Mucosa of rectum (tissue), 2 donors: ENCODE measurements around the gene OR11G2.
"Not testable (repeated sequence)": the region's sequence is repeated elsewhere in the genome, so short reads cannot be mapped to it uniquely, and the experiment has no call there.

Experiments used
- H3K27ac ChIP-seq, 2 donors: one replicate each; pipeline ENCODE4 v1.7.0; 2013; ENCODE audit warnings: inconsistent platforms in 2 of 2, low read depth in 2 of 2, low read length in 2 of 2
- H3K27me3 ChIP-seq, 2 donors: one replicate each; pipeline ENCODE4 v1.7.0; 2013; ENCODE audit warnings: low read length in 2 of 2; ENCODE audit not compliant: control insufficient read depth in 2 of 2, insufficient read depth in 2 of 2
- H3K36me3 ChIP-seq, 2 donors: one replicate each; pipeline ENCODE4 v1.7.0; 2013; ENCODE audit warnings: low read length in 2 of 2; ENCODE audit not compliant: control insufficient read depth in 2 of 2, insufficient read depth in 2 of 2
- H3K4me1 ChIP-seq, 2 donors: one replicate each; pipeline ENCODE4 v1.7.0; 2013; ENCODE audit warnings: low read length in 2 of 2, mild to moderate bottlenecking in 1 of 2; ENCODE audit not compliant: control insufficient read depth in 2 of 2, insufficient read depth in 2 of 2
- H3K4me3 ChIP-seq, 2 donors: one replicate each; pipeline ENCODE4 v1.7.0; 2013; ENCODE audit warnings: low read length in 2 of 2
- H3K9ac ChIP-seq, 2 donors: one replicate each; pipeline ENCODE4 v1.7.0; 2013; ENCODE audit warnings: low read length in 2 of 2, low read depth in 1 of 2, mild to moderate bottlenecking in 1 of 2
- H3K9me3 ChIP-seq, 2 donors: one replicate each; pipeline ENCODE4 v1.7.0; 2013; ENCODE audit warnings: low read length in 2 of 2; ENCODE audit not compliant: control insufficient read depth in 2 of 2
- donor health status: healthy.
- donor health status: Normal muscosa, but diverticular disease.

OR11G2 gene

DNA sequence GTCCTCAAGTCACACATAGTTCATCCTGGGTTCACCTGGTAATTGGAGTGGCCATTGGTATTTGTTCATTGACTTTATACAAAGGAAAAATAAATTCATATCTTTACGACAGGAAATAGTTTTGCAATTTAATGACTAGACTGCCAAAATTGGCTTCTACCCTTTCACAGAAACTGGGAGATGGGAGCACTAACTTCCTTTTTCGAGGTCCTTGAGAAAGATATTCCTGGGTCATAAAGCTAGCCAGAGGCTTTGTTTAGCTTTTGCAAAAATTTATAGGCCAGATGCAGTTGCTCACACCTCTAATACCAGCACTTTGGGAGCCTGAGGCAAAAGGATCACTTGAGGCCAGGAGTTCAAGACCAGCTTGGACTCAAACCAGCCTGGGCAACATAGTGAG is 10.2 kb upstream of the OR11G2 start:
- H3K9me3 ChIP-seq: no peaks in the 10 kb centered on the region
- no peaks in the 10 kb centered on the region for H3K4me1 ChIP-seq
- no peak overlapping the region for H3K27ac ChIP-seq
- no peaks in the 10 kb centered on the region for H3K27me3 ChIP-seq
- no peak overlapping the region for H3K4me3 ChIP-seq
- H3K9ac ChIP-seq: no peak overlapping the region
- H3K36me3 ChIP-seq: no peaks in the 10 kb centered on the region

DNA sequence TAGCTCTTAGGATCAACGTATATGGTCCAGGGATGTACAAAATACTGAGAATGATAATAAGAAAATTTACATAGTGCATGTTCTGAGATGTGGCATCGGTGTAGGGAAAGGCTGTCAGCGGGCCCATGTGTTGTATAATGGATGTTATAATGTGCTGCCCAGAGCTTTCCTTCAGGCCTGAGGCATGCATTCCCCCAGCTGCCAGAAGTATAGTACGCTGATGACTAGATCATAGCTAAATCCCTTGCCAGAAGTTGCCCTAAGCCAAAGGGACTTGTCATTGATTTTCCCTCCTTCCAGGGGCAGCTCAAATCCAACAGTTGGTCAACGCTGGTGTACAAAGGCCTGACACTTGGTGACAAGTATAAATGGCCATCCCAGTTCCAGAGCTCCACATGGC is 6.5 kb upstream of the OR11G2 start:
- H3K4me3 ChIP-seq: no peak overlapping the region
- no peaks in the 10 kb centered on the region for H3K36me3 ChIP-seq
- H3K9me3 ChIP-seq: no peaks in the 10 kb centered on the region
- no peaks in the 10 kb centered on the region for H3K27me3 ChIP-seq
- H3K9ac ChIP-seq: no peak overlapping the region
- H3K27ac ChIP-seq: no peak overlapping the region
- H3K4me1 ChIP-seq: no peaks in the 10 kb centered on the region

DNA sequence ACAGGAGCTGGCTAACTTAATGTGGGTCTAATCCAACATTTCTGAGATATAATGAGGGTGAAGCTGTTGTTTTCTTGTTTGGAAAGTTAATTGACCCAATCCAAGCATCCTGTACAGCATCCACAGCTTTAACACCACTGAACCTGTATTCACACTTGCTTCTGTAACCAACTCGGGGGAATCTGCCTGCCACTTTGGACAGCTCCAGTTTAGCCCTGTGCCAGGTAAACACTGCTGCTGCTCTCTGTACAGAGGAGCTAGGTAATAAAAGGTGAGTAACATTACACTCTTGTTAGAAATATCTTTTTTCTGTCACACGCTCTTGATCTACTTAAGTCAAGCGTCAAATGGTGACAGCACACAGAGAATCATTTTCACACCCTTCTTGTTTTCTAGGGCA is 700 bp downstream of the OR11G2 start:
- H3K36me3 ChIP-seq: no peaks in the 10 kb centered on the region
- no peaks in the 10 kb centered on the region for H3K9me3 ChIP-seq
- no peak overlapping the region for H3K9ac ChIP-seq
- no peak overlapping the region for H3K4me3 ChIP-seq
- no peaks in the 10 kb centered on the region for H3K27me3 ChIP-seq
- H3K27ac ChIP-seq: no peak overlapping the region
- H3K4me1 ChIP-seq: no peaks in the 10 kb centered on the region

DNA sequence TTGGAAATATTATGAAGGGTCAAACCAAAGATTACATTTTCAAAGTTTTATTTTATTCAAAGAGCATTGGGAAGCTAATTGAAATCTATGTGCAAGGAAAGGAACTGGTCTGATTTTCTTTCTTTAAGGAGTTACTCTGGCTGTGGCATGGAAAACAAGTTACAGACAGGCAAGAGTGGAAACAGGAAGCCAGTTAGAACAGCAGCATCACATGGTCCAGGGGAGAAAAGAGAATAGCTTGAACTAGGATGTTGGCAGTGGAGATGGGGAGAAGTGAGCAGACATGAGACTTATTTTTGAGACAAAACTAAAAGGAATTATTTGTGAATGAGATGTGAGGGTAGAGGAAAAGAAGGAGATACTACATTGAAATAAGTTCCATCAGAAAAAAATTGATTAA is 3.4 kb downstream of the OR11G2 start:
- Histone ChIP-seq H3K4me1 (no peaks in the 10 kb centered on the region), H3K9me3 (no peaks in the 10 kb centered on the region)

DNA sequence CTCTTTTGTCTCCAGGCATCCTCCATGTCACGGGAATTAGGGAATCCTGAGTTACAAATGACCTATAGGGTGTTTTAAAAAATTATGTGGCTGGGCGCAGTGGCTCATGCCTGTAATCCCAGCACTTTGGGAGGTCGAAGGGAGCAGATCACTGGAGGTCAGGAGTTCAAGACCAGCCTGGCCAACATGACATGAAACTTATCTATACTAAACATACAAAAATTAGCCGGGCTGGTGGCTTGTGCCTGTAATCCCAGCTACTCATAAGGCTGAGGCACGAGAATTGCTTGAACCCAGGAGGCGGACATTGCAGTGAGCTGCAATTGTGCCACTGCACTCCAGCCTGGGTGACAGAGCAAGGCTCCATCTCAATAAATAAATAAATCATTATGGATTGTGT is 4.5 kb downstream of the OR11G2 start:
- H3K27ac ChIP-seq, H3K4me3 ChIP-seq: not testable (repeated sequence)

More for the DNA sequence above, 3.4 kb downstream of the OR11G2 start:
- no peak overlapping the region for H3K4me3 ChIP-seq
- H3K27me3 ChIP-seq: no peaks in the 10 kb centered on the region
- H3K36me3 ChIP-seq: no peaks in the 10 kb centered on the region
- H3K27ac ChIP-seq: no peak overlapping the region
- no peak overlapping the region for H3K9ac ChIP-seq

DNA sequence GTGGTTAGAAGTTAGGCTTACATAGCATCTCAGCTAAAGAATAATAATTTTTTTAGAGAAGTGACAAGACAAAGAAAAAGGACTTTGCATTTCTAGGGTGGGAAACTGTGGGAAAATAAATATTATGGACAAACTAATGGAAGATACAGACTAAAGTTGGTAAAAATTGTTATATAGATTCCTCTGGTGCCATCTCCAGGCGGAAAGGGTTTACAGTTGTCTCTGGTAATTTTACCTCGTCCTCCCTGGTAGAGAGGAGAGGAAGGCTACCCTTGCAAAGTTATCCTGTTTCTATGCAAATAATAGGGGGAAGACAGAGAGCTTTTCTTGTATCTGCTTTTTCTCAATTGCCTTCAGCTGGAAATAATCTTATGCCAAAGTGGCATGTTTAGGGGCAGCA is 5.2 kb downstream of the OR11G2 start:
- no peaks in the 10 kb centered on the region for H3K27me3 ChIP-seq
- no peaks in the 10 kb centered on the region for H3K4me1 ChIP-seq
- H3K4me3 ChIP-seq: no peak overlapping the region
- H3K9me3 ChIP-seq: no peaks in the 10 kb centered on the region
- H3K36me3 ChIP-seq: no peaks in the 10 kb centered on the region
- H3K27ac ChIP-seq: no peak overlapping the region
- H3K9ac ChIP-seq: no peak overlapping the region

More for the DNA sequence above, 4.5 kb downstream of the OR11G2 start:
- H3K9me3 ChIP-seq, H3K27me3 ChIP-seq, H3K36me3 ChIP-seq, H3K9ac ChIP-seq, H3K4me1 ChIP-seq: not testable (repeated sequence)

DNA sequence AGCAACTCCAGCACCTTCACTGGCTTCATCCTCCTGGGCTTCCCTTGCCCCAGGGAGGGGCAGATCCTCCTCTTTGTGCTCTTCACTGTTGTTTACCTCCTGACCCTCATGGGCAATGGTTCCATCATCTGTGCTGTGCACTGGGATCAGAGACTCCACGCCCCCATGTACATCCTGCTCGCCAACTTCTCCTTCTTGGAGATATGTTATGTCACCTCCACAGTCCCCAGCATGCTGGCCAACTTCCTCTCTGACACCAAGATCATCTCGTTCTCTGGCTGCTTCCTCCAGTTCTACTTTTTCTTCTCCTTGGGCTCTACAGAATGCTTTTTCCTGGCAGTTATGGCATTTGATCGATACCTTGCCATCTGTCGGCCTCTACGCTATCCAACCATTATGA is 6.8 kb downstream of the OR11G2 start:
- Histone ChIP-seq H3K4me1 (no peaks in the 10 kb centered on the region), H3K27me3 (no peaks in the 10 kb centered on the region), H3K9me3 (no peaks in the 10 kb centered on the region), H3K4me3 (no peak overlapping the region), H3K9ac (no peak overlapping the region), H3K27ac (no peak overlapping the region), H3K36me3 (no peaks in the 10 kb centered on the region)

DNA sequence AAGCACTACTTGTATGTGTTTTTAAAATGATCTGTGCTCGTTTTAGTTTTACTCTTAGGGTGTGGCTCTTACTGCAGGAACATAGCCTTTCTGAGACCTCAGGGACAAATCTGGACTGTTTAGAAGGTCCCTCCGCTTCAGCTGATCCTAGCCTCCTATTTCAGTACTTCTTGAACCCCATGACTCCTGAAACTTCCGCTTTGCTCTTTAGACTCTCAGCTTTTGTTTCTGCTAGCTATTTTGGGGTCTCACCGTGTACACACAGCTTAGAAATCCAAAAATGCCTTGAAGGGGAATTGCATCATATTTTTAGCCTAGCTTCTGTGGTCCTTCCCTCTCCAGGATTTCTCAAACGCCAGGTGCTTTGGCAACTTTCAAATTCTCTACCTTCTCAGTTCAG is 8.3 kb downstream of the OR11G2 start:
- Histone ChIP-seq H3K36me3 (no peaks in the 10 kb centered on the region), H3K9me3 (no peaks in the 10 kb centered on the region), H3K27ac (no peak overlapping the region), H3K4me1 (no peaks in the 10 kb centered on the region), H3K9ac (no peak overlapping the region), H3K27me3 (no peaks in the 10 kb centered on the region), H3K4me3 (no peak overlapping the region)

DNA sequence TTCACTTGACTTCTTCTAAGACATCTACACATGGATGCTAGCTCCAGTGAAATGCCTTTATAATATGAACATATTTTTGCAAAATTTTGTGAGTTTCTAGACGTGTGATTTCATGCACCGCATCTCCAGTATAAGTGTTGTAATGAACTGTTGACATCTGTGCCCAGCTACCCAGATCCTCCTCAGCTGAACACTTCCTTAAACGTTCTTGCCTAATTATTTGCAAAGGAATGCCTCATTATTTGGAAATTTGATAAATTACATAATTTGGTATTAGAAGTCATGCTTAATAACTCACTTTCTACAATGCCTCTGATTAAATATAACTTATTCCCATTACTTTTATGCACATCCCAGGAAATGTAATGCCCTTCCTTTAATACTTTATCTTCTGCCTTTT is 14.0 kb downstream of the OR11G2 start:
- no peaks in the 10 kb centered on the region for H3K36me3 ChIP-seq
- H3K27ac ChIP-seq: no peak overlapping the region
- H3K9ac ChIP-seq: no peak overlapping the region
- no peaks in the 10 kb centered on the region for H3K4me1 ChIP-seq
- H3K4me3 ChIP-seq: no peak overlapping the region
- no peaks in the 10 kb centered on the region for H3K27me3 ChIP-seq
- no peaks in the 10 kb centered on the region for H3K9me3 ChIP-seq

DNA sequence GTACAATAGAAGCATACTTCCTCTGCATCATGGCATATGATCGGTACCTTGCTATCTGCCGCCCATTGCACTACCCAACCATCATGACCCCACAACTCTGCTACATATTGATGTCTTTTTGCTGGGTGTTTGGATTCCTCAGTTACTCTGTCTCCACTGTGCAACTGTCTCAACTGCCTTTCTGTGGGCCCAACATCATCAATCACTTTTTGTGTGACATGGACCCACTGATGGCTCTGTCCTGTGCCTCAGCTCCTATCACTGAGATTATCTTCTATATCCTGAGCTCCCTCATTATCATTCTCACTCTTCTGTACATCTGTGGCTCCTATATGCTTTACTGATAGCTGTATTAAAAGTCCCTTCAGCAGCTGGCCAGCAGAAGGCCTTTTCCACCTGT is 18.9 kb downstream of the OR11G2 start:
- H3K4me1 ChIP-seq: no peaks in the 10 kb centered on the region
- no peak overlapping the region for H3K4me3 ChIP-seq
- no peak overlapping the region for H3K9ac ChIP-seq
- H3K27ac ChIP-seq: no peak overlapping the region
- H3K9me3 ChIP-seq: no peaks in the 10 kb centered on the region
- no peaks in the 10 kb centered on the region for H3K27me3 ChIP-seq
- no peaks in the 10 kb centered on the region for H3K36me3 ChIP-seq

DNA sequence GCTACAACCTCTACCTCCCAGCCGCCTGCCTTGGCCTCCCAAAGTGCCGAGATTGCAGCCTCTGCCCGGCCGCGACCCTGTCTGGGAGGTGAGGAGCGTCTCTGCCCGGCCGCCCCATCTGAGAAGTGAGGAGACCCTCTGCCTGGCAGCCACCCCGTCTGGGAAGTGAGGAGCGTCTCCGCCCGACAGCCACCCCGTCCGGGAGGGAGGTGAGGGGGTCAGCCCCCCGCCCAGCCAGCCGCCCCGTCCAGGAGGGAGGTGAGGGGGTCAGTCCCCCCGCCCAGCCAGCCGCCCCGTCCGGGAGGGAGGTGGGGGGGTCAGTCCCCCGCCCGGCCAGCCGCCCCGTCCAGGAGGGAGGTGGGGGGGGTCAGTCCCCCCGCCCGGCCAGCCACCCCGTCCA is 21.7 kb downstream of the OR11G2 start:
- not testable (repeated sequence) for H3K9ac ChIP-seq, H3K36me3 ChIP-seq, H3K9me3 ChIP-seq, H3K27me3 ChIP-seq, H3K4me3 ChIP-seq, H3K27ac ChIP-seq, H3K4me1 ChIP-seq
